SH-SY5Y (cell line): Measurements from ENCODE around the gene TLCD3B.

Source experiments
- GATA2 ChIP-seq: IDR thresholded peaks from 2 replicates; pipeline ENCODE4 v1.6.1; 2011; ENCODE audit warnings: mild to moderate bottlenecking, low read depth, low read length
- GATA3 ChIP-seq: IDR thresholded peaks from 2 replicates; pipeline ENCODE4 v1.6.1; 2011; ENCODE audit warnings: low read depth, mild to moderate bottlenecking, low read length, moderate library complexity

GRCh38 chr16:30026449-30026848, 4.6 kb downstream of the TLCD3B start:
- no peak for TF ChIP-seq GATA3
- TF ChIP-seq GATA2: no peak
